SU-DHL-6 (cell line): ENCODE measurements around the gene RPS15.

Experiments used
- H2AFZ ChIP-seq: fragments of 200-600 bp; sonication (generic); 2 replicates; pipeline ENCODE4 v1.6.1; 2014; ENCODE audit warnings: low read depth, mild to moderate bottlenecking, moderate library complexity, mixed read lengths, antibody characterized with exemption, low read length; ENCODE audit not compliant: severe bottlenecking
- H3F3A ChIP-seq: fragments of 200-600 bp; shearing (Covaris generic); 2 replicates; pipeline ENCODE4 v1.6.0; 2016; ENCODE audit warnings: antibody characterized with exemption, mild to moderate bottlenecking; ENCODE audit not compliant: insufficient read depth
- H3K27ac ChIP-seq: fragments of 200-600 bp; sonication (generic); 2 replicates; pipeline ENCODE4 v1.5.1; 2016; ENCODE audit warnings: low read depth, mild to moderate bottlenecking, low read length, moderate library complexity, mixed read lengths
- H3K27me3 ChIP-seq: fragments of 200-600 bp; sonication (generic), shearing (Covaris generic); 2 replicates; pipeline ENCODE4 v1.6.0; 2014; ENCODE audit warnings: mild to moderate bottlenecking, low read length
- H3K36me3 ChIP-seq: fragments of 200-600 bp; sonication (generic); 2 replicates; pipeline ENCODE4 v1.6.1; 2014; ENCODE audit warnings: mild to moderate bottlenecking, low read length, mixed read lengths
- H3K4me2 ChIP-seq: fragments of 300-600, 200-600 bp; shearing (Covaris generic), sonication (generic); 2 replicates; pipeline ENCODE4 v1.6.0; 2014; ENCODE audit warnings: low read length, low read depth, mild to moderate bottlenecking; ENCODE audit not compliant: poor library complexity, severe bottlenecking
- H3K4me3 ChIP-seq: fragments of 200-600 bp; sonication (generic); 2 replicates; pipeline ENCODE4 v1.5.1; 2014; ENCODE audit warnings: antibody characterized with exemption, low read length, mild to moderate bottlenecking, mixed read lengths; ENCODE audit not compliant: insufficient read depth, poor library complexity, severe bottlenecking
- H3K79me2 ChIP-seq: fragments of 200-600 bp; sonication (generic); 2 replicates; pipeline ENCODE4 v1.6.1; 2014; ENCODE audit warnings: mild to moderate bottlenecking, low read length, moderate library complexity; ENCODE audit not compliant: insufficient read depth
- H3K9ac ChIP-seq: fragments of 200-600 bp; sonication (generic); 2 replicates; pipeline ENCODE4 v1.7.0; 2014; ENCODE audit warnings: mild to moderate bottlenecking, low read length
- H3K9me2 ChIP-seq: fragments of 200-600 bp; sonication (generic); replicated peaks from 2 replicates; pipeline ENCODE4 v1.6.1; 2014; ENCODE audit warnings: low read length; ENCODE audit not compliant: insufficient read depth
- H3K9me3 ChIP-seq: fragments of 200-600 bp; sonication (generic); 2 replicates; pipeline ENCODE4 v1.6.1; 2014; ENCODE audit warnings: low read length, mixed read lengths; ENCODE audit not compliant: insufficient read depth
- H4K20me1 ChIP-seq: fragments of 200-600 bp; sonication (generic); 2 replicates; pipeline ENCODE4 v1.6.1; 2014; ENCODE audit warnings: low read depth, mild to moderate bottlenecking, antibody characterized with exemption, low read length, moderate library complexity, mixed read lengths
- EZH2phosphoT487 ChIP-seq: fragments of 200-600 bp; sonication (generic), shearing (Covaris generic); conservative IDR thresholded peaks from 2 replicates; pipeline ENCODE4 v1.6.1; 2018; ENCODE audit warnings: mild to moderate bottlenecking, antibody characterized with exemption, low read length, moderate library complexity, mixed read lengths
- TF ChIP-seq, protein P1 (sequence below): fragments of 200-600 bp; sonication (generic); IDR thresholded peaks from one replicate; pipeline ENCODE4 v1.5.1; 2017; ENCODE audit warnings: antibody characterized with exemption, mild to moderate bottlenecking, low read length, moderate library complexity; ENCODE audit not compliant: insufficient read depth, poor library complexity, severe bottlenecking

Gene RPS15

DNA sequence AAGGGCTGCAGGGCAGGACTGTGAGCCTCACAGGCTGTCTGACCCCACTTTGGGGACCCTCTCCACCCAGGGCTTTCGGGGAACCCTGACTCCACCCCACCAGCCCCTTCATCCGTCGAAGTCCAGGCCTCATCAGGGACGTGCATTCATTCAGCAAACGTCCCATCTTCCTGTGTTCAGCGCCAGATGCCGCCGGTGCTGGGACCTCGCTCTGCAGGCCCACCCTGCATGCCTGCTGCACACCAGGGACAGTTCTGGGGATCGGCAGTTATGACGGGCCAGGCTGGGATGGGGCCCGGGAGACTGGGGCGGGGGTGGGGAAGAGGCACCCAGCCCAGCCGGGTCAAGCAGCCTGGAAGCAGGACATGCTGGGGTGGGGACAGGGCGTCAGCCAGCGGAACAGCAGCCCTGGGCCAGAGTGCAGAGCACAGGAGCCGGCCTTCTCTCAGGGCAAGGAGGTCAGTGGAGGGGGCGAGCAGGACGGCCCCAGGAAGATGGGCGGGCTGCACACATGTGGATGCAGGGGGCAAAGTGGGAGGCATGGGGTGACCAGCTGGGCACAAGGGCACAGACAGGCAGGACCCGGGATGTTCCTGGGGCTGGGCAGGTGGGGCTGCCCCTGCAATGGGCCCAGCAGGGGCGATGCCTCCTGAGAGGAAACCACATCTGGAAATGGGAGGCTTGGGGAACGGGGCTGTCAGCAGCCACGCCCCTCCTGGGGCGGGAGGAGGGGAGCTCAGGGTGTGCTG is 42.0 kb upstream of the RPS15 start:
- H3K9me2 ChIP-seq, result no peaks in the 10 kb centered on the region
- no peak overlapping the region for H3K27ac ChIP-seq
- H3F3A ChIP-seq, result 0 out of 2 replicates have a peak, but pooled peaks cover 4% of the 10 kb centered on the region
- H3K36me3 ChIP-seq, result no peaks in the 10 kb centered on the region
- TF ChIP-seq, protein P1, sequence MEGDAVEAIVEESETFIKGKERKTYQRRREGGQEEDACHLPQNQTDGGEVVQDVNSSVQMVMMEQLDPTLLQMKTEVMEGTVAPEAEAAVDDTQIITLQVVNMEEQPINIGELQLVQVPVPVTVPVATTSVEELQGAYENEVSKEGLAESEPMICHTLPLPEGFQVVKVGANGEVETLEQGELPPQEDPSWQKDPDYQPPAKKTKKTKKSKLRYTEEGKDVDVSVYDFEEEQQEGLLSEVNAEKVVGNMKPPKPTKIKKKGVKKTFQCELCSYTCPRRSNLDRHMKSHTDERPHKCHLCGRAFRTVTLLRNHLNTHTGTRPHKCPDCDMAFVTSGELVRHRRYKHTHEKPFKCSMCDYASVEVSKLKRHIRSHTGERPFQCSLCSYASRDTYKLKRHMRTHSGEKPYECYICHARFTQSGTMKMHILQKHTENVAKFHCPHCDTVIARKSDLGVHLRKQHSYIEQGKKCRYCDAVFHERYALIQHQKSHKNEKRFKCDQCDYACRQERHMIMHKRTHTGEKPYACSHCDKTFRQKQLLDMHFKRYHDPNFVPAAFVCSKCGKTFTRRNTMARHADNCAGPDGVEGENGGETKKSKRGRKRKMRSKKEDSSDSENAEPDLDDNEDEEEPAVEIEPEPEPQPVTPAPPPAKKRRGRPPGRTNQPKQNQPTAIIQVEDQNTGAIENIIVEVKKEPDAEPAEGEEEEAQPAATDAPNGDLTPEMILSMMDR, result no peak
- no peak for TF ChIP-seq EZH2phosphoT487
- no peaks in the 10 kb centered on the region for H3K9me3 ChIP-seq
- no peak overlapping the region for H2AFZ ChIP-seq
- H3K27me3 ChIP-seq, result no peaks in the 10 kb centered on the region
- peaks cover 15% of the 10 kb centered on the region for H3K79me2 ChIP-seq
- no peak overlapping the region for H3K4me3 ChIP-seq
- H3K9ac ChIP-seq, result no peak overlapping the region
- H4K20me1 ChIP-seq, result no peaks in the 10 kb centered on the region
- H3K4me2 ChIP-seq, result no peak overlapping the region

DNA sequence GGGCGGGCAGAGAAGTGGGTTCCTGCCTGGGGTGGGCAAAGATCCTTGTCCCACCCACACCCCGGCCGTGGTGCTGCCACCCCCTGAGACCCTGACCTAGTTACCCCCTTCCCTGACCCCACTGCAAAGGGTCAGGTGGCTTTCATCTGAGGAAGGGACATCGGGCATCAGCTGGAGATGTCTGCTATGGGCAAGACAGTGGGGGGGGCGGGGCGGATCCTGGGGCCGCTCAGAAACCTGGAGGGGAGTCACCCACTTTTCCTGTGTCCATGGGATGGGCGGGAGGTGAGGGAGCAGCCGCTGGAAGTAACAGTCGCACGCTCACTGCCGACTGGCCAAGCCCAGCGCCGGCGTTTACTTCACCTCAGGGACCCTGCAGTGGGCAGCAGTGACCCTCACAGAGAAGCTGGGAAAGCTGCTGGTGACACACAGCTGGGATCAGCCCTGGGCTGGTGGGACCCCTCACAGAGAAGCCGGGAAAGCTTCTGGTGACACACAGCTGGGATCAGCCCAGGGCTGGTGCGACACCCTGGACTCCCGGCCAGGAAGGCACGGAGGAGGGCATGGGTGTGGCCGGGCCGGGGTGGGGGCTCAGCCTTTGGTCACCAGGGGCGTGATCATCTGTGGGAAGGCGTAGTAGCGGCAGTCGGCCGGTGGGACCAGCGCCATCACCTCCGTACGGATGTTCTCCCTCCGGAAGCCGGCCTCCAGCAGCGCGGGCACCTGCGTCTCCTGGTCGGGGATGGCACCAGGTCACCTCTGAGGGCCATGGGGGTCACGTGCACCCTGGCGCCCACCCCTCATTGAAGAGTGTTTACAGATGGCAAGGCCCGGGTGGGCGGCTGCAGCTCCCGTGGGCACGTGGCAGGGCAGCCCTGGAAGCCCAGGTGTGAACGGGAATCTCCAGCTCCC is 41.2 kb upstream of the RPS15 start:
- no peaks in the 10 kb centered on the region for H3K27me3 ChIP-seq
- 0 out of 2 replicates have a peak, but pooled peaks cover 4% of the 10 kb centered on the region for H3F3A ChIP-seq
- TF ChIP-seq, protein P1, result no peak
- no peak for TF ChIP-seq EZH2phosphoT487
- peaks cover 15% of the 10 kb centered on the region for H3K79me2 ChIP-seq
- no peaks in the 10 kb centered on the region for H3K9me3 ChIP-seq
- H3K9ac ChIP-seq, result no peak overlapping the region
- H3K4me3 ChIP-seq, result no peak overlapping the region
- H3K4me2 ChIP-seq, result no peak overlapping the region
- no peak overlapping the region for H2AFZ ChIP-seq
- no peaks in the 10 kb centered on the region for H4K20me1 ChIP-seq
- no peaks in the 10 kb centered on the region for H3K9me2 ChIP-seq
- H3K36me3 ChIP-seq, result no peaks in the 10 kb centered on the region
- H3K27ac ChIP-seq, result no peak overlapping the region

DNA sequence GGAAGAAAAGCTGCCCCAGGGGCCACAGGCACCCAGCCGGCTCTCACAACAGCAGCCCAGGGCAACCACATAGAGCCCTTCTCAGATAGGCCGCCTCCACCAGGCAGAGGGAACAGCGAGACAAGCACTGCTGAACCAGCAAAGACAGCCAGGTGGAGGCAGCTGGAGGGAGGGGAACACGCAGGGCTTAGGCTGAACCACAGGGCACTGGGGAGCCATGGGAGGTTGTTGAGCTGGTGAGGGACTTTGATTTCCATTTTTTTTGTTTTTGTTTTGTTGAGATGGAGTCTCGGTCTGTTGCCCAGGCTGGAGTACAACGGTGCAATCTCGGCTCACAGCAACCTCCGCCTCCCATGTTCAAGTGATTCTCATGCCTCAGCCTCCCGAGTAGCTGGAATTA is 40.4 kb upstream of the RPS15 start:
- H3F3A ChIP-seq, result 0 out of 2 replicates have a peak, but pooled peaks cover 4% of the 10 kb centered on the region
- TF ChIP-seq, protein P1, result no peak
- TF ChIP-seq EZH2phosphoT487, result no peak
- H4K20me1 ChIP-seq, result no peaks in the 10 kb centered on the region
- no peak overlapping the region for H2AFZ ChIP-seq
- H3K27ac ChIP-seq, result no peak overlapping the region
- no peaks in the 10 kb centered on the region for H3K9me3 ChIP-seq
- H3K9ac ChIP-seq, result no peak overlapping the region
- H3K36me3 ChIP-seq, result no peaks in the 10 kb centered on the region
- peaks cover 15% of the 10 kb centered on the region for H3K79me2 ChIP-seq
- H3K4me3 ChIP-seq, result no peak overlapping the region
- H3K4me2 ChIP-seq, result no peak overlapping the region
- H3K27me3 ChIP-seq, result no peaks in the 10 kb centered on the region
- no peaks in the 10 kb centered on the region for H3K9me2 ChIP-seq
